ENCODE data around the gene MRPL57.
"Not testable (repeated sequence)": the region's sequence is repeated elsewhere in the genome, so short reads cannot be mapped to it uniquely, and the experiment has no call there.

MRPL57 gene

DNA sequence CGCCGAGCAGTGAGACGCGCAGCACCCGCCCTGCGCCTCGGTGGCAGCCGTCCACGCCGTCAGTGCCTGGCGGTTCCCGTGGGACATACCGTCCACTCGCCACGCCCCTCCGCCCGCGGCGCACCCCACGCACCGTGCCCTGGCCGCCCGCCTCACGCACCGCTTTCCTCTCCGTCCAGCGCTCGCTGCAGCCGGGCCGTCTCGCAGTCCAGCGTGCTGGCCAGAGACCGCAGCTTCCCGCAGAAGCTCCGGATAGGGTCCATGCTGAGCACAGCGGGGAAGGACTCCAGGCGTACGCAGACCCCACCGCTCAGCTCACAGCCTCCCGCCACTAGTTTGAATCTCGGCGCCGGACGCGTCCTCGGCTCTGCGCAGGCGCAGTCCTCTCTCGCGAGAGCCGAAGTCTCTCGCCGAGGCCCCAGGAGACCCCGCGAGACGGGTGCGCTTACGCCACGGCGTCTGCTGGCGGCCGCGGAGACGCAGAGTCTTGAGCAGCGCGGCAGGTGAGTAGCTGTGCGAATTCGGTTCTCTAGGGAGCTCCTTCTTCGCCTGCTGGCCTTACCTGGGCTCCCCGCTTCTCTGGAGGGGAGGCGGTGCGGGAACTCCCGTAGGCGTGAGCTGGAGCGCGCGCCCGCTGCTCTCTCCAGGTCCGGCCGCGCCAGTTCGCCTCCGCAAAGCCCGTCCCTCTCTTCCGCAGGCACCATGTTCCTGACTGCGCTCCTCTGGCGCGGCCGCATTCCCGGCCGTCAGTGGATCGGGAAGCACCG lies at the start of gene MRPL57, which contains the start of gene SKA3:
MRPL57 (plus strand) TSS at position 444 of the 767 bp plus-strand sequence; CDS start at position 703, 259 bp downstream.
SKA3 (minus strand) TSS at position 338 of the 767 bp plus-strand sequence; CDS start at position 263, 75 bp downstream.
- DNase-seq, result peak; percentile 6 to 91 (median 84)

DNA sequence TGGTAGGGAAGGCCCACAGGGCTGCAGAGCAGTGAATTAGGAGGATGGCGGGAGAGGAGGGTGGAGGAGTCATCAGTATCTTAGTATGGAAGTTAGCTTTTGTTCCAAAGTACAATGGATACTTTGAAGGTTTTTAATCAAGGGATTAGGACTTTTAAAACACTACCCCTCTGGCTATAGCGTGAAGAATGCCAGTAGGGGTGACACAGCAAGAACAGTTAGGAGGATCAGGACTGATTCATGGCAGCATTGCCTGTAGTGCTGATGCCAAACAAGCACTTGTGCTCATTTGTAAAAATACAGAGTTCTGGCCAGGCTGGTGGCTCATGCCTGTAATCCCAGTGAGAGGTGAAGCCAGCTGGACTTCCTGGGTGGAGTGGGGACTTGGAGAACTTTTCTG lies 46.3 kb upstream of the MRPL57 start:
- DNase-seq, result no peak

- DNase-seq, result no peak
Observed at GRCh38 chr13:21133077-21133476, 43.4 kb upstream of the MRPL57 start.

GRCh38 chr13:21134475-21134874 lies 42.0 kb upstream of the MRPL57 start:
- DNase-seq, result no peak

- DNase-seq, result not testable (repeated sequence)
Observed at GRCh38 chr13:21135833-21136232, 40.6 kb upstream of the MRPL57 start.

GRCh38 chr13:21137696-21138095 lies 38.8 kb upstream of the MRPL57 start:
- no peak for DNase-seq

DNA sequence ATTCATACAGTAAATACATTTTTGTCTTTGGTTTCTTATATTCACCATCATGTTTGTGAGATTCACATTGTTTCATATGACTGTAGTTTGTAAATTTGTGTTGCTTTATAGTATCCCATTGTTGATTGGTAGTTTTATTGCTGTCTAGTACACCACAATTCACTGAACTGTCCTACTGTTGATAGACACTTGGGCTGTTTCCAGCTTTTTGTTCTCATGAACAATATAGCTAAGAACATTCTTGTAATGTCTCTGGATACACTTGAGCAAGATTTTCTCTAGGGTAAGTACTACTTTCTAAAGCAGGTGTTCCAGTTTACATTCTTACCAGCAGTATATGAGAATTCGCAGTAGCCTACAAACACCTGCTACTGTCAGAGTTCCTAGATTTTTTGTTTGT lies 37.9 kb upstream of the MRPL57 start:
- no peak for DNase-seq

- no peak for DNase-seq
Observed at GRCh38 chr13:21139374-21139773, 37.1 kb upstream of the MRPL57 start.

DNA sequence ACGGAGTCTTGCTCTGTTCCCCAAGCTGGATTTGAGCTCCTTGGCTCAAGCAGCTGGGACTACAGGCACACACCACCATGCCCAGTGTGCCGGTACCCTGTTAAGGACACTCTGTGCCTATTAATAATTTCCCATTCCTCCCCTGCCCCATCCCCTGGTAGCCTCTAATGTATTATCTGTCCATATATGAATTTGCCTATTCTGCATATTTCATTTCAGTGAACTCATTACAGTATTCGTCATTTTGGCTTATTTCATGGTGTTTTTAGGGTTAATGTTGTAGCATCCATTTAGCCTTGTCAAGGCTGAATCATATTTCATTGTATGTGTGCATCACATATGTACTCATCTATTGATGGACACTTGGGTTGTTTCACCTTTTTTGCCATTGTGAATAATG lies 33.7 kb upstream of the MRPL57 start:
- DNase-seq, result no peak

GRCh38 chr13:21147827-21148226 lies 28.6 kb upstream of the MRPL57 start:
- DNase-seq, result no peak

- DNase-seq, result no peak
Observed at GRCh38 chr13:21148557-21149258, 27.8 kb upstream of the MRPL57 start.

DNA sequence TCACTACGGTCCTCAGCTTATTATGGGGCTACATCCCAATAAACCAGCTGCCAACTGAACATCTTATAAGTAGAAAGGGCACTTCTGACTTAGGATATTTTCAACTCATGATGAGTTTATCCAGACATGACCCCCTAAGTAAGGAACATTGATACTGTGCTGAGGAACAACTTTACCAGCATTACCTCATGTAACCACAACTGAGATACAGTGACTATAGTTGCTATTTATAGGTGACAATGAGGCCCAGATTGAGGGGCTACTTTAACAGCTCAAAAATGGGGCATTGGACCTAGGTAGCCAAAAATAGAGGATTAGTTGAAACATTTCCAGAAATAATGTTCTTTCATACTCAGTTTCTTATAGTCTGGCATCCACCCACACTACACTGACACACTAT lies 26.9 kb upstream of the MRPL57 start:
- no peak for DNase-seq

- no peak for DNase-seq
Observed at GRCh38 chr13:21150013-21150412, 26.4 kb upstream of the MRPL57 start.

DNA sequence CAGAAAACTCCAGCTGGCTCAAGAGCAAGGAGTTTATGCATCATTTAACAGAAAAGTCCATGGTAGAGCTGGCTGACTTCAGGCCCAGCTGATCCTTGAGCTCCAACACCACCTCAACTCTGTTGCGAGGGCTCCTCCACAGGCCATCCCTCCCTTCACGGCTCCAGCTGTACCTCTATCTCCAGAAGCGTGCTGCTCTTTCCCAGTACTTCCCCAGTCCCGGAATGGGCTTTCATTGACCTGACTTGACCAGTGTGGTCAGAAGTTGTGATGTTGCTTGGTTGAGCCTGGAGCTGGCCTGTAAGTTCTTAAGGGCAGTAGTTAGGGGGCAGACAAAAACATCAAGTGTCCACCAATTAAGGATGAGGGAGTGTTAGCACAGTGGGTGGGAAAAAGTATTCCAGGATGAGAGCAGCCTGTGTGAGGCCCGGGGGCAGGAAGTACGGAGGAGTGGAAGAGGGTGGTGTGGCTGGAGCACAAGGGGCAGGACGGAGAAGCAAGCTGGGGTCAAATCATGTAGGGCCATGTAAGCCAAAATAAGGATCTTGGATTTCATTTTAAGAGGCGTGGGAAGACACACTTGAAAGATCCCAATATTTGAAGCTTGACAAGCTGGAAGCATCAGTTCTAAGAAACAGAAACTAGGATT lies 24.1 kb upstream of the MRPL57 start:
- DNase-seq, result no peak

- DNase-seq, result no peak
Observed at GRCh38 chr13:21164631-21165030, 11.8 kb upstream of the MRPL57 start.

GRCh38 chr13:21165606-21166005 lies 10.9 kb upstream of the MRPL57 start:
- not testable (repeated sequence) for DNase-seq

- DNase-seq, result no peak
Observed at GRCh38 chr13:21171420-21171819, 5.0 kb upstream of the MRPL57 start.

- not testable (repeated sequence) for DNase-seq
Observed at GRCh38 chr13:21173767-21174166, 2.7 kb upstream of the MRPL57 start.

GRCh38 chr13:21175656-21176214 lies 723 bp upstream of the MRPL57 start:
- peak in 1 of 14 donors; percentile 7 for DNase-seq

- DNase-seq, result peak in 3 of 14 donors; percentile 21 to 64 (median 34)
Observed at GRCh38 chr13:21176982-21177284, 475 bp downstream of the MRPL57 start.

DNA sequence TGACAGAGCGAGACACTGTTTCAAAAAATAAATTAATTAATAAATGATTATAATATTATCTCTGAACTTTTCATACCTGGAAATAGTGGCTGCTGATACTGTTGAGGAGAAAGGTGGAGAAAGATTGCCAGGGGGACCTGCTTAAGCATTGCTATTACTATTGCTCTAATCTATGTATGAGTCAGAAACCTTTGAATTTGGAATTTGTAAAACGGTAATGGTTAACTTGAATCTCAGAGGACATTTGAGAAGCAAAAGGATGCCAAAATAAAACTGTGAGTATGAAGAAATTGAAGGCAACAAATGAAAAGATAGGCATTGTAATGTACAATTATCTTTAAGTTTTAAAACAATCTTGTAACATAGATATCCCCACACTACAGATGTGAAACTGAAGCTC lies 5.2 kb downstream of the MRPL57 start:
- DNase-seq, result no peak

DNA sequence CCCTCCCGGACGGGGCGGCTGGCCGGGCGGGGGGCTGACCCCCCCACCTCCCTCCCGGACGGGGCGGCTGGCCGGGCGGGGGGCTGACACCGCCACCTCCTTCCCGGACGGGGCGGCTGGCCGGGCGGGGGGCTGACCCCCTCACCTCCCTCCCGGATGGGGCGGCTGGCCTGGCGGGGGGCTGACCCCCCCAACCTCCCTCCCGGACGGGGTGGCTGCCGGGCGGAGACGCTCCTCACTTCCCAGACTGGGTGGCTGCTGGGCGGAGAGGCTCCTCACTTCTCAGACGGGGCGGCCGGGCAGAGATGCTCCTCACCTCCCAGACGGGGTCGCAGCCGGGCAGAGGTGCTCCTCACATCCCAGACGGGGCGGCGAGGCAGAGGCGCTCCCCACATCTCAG lies 10.0 kb downstream of the MRPL57 start:
- DNase-seq, result not testable (repeated sequence)

DNA sequence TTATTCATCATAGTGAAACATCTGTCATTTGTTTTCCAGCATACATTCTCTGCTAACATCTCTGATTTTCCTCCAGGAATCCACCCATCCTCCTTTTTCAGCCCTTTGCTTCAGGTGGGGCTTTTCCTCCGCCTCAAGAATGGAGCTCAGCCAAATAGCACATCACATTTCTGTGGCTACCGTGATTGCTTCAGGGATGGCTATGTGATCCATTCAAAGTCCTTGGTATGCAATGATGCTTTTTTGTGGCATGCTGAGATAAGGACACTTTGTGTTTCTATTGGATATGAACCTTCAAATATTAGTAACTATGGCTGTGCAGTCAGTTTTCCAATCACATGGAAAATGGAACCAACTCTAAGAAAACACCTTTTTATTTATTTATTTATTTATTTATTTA lies 18.3 kb downstream of the MRPL57 start:
- DNase-seq, result not testable (repeated sequence)
